GM18909 (cell line): ENCODE data around the gene EIF4G3.
"Not testable (repeated sequence)": the region's sequence is repeated elsewhere in the genome, so short reads cannot be mapped to it uniquely, and the experiment has no call there.

Experiments used
- ATAC-seq: cut with Tn5 transposase; IDR thresholded peaks from one replicate; pipeline ENCODE4 v1.9.1; 2021; ENCODE audit warnings: mild to moderate bottlenecking; ENCODE audit not compliant: unreplicated experiment, poor library complexity

The EIF4G3 gene

GRCh38 chr1:21114431-21114830, 62.3 kb downstream of the EIF4G3 start:
- ATAC-seq, result no peak

DNA sequence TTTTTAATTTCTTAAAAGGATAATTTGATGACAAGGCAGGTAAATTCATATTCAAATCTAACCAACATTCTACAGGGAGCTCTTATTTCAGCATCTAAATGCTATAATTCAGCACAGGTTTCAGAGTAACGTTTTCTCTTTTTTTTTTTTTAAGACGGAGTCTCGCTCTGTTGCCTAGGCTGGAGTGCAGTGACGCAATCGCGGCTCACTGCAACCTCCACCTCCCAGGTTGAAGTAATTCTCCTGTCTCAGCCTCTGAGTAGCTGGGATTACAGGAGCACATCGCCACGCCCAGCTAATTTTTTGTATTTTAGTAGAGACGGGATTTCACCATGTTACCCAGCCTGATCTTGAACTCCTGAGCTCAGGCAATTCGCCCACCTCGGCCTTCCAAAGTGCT, 66.5 kb downstream of the EIF4G3 start:
- no peak for ATAC-seq

GRCh38 chr1:21106709-21107108, 70.0 kb downstream of the EIF4G3 start:
- ATAC-seq, result no peak

- no peak for ATAC-seq
Measured at GRCh38 chr1:21106238-21106637, 70.5 kb downstream of the EIF4G3 start.

DNA sequence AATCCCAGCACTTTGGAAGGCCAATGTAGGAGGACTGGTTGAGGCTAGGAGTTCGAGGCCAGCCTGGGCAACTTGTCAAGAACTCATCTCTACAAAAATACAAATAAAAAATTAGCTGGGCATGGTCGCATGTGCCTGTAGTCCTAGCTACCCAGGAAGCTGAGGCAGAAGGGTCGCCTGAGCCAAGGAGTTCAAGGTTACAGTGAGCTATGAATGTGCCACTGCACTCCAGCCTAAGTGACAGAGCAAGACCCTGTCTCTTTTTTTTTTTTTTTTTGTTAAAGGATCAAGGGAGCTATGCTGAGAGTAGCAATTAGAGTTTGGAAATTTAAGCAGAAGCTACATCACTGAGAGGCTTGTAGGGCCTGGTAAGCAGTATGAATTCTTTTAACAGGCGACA, 70.9 kb downstream of the EIF4G3 start:
- ATAC-seq, result no peak

GRCh38 chr1:21104683-21105082, 72.0 kb downstream of the EIF4G3 start:
- ATAC-seq, result no peak

GRCh38 chr1:21100481-21100921, 76.2 kb downstream of the EIF4G3 start:
- ATAC-seq, result no peak

DNA sequence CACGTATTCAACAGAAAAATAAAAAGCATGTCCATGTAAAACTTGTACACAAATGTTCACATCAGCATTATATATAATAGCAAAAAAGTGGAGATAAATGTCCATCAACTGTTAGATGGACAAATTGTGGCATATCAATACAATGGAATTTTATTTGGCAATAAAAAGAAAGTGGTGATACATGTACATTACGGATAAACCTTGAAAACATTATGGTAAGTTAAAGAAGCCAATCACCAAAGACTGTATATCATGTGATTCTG, 76.9 kb downstream of the EIF4G3 start:
- ATAC-seq, result no peak

DNA sequence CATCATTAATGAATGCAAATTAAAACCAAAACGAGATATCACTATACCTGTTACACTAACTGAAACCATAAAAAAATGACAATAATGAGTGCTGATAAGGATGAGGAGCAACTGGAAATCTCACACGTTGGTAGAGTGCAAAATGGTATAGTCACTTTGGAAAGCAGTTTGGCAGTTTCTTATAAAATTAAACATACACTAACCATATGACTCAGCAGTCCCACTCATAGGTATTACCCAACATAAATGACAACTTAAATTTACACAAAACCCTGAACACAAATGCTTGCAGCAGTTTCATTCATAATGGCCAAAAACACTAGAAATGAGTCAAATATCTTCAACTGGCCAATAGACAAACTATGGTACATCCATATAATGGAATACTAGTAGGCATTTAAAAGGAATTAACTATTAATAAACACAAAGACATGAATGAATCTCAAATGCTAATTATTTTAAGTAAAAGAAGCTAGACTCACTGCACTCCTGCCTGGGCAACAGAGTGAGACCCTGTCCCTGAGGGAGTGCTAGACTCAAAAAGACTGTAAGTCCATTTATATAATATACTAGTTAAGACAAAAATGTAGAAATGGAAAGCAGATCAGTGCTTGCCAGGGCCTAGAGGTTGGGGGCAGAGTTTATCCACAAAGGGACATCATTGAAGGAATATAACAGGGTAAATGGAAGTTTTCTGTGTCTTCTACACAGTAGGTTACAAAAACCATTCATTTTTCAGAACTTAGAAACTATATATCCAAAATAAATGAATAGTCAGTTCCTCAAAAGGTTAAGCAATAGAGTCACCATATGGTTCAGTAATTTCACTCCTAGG, 77.4 kb downstream of the EIF4G3 start:
- ATAC-seq, result no peak

DNA sequence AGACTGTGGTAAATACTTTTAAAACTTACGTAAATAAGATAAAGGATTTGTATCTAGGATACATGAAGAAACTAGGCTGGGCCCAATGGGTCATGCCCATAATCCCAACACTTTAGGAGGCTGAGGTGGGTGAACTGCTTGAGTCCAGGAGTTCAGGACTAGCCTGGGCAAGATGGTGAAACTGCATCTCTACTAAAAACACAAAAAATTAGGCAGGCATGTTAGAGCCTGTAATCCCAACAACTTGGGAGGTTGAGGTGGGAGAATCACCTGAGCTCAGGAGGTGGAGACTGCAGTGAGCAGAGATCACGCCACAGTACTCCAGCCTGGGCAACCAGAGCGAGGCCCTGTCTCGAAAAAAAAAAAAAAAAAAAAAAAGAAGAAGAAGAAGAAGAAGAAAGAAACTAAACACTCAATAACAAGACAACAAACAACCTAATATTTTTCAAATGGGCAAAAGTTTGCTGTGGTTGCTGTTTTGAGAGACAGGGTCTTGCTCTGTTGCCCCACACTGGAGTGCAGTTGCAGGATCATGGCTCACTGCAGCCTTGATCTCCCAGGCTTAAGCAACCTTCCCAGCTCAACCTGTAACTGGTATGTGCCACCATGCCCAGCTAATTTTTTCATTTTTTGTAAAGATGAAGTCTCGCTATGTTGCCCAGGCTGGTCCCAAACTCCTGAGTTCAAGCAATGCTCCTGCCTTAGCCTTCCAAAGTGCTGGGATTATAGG, 78.3 kb downstream of the EIF4G3 start:
- no peak for ATAC-seq

- no peak for ATAC-seq
Measured at GRCh38 chr1:21097729-21098128, 79.0 kb downstream of the EIF4G3 start.

DNA sequence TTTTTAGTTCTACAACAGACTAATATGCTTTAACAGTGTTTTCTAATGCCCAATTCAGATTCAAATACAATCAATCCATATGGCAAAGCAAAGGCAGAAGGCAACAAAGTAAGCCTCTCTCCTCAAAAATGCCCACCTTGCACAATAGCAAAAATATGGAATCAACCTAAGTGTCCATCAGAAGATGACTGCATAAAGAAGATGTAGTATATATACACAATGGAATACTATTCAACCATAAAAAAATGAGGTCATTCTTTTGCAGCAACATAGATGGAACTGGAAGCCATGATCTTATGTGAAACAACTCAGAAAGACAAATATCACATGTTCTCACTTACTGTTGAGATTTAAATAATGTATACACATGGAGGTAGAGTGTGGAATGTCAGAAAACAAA, 80.7 kb downstream of the EIF4G3 start:
- ATAC-seq, result no peak

GRCh38 chr1:21094282-21094681, 82.4 kb downstream of the EIF4G3 start:
- not testable (repeated sequence) for ATAC-seq

DNA sequence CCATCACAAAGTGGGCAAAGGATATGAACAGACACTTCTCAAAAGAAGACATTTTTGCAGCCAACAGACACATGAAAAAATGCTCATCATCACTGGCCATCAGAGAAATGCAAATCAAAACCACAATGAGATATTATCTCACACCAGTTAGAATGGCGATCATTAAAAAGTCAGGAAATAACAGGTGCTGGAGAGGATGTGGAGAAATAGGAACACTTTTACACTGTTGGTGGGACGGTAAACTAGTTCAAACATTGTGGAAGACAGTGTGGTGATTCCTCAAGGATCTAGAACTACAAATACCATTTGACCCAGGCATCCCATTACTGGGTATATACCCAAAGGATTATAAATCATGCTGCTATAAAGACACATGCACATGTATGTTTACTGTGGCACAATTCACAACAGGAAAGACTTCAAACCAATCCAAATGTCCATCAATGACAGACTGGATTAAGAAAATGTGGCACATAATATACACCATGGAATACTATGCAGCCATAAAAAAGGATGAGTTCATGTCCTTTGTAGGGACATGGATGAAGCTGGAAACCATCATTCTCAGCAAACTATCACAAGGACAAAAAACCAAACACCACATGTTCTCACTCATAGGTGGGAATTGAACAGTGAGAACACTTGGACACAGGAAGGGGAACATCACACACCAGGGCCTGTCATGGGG, 83.3 kb downstream of the EIF4G3 start:
- ATAC-seq, result not testable (repeated sequence)

DNA sequence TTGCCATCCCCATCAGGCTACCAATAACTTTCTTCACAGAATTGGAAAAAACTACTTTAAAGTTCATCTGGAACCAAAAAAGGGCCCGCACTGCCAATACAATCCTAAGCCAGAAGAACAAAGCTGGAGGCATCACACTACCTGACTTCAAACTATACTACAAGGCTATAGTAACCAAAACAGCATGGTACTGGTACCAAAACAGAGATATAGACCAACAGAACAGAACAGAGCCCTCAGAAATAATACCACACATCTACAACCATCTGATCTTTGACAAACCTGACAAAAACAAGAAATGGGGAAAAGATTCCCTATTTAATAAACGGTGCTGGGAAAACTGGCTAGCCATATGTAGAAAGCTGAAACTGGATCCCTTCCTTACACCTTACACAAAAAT, 84.2 kb downstream of the EIF4G3 start:
- ATAC-seq, result not testable (repeated sequence)

DNA sequence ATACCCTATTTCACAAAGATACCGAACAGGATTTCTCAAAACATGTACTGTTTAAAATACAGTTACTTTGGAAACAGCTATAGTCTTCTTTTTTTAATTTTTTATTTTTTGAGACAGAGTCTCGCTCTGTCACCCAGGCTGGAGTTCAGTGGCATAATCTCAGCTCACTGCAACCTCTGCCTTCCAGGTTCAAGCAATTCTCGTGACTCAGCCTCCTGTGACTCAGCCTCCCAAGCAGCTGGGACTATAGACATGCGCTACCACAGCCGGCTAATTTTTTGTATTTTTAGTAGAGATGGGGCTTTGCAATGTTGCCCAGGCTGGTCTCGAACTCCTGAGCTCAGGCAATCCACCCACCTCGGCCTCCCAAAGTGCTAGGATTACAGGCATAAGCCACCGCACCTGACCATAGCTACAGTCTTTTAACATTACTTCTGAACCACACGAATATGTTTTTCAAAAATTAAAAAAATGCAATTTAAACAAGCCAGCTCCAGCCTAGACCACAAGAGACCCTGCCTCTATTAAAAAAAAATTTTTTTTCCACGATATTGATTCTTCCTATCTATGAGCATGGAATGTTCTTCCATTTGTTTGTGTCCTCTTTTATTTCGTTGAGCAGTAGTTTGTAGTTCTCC, 85.5 kb downstream of the EIF4G3 start:
- ATAC-seq, result not testable (repeated sequence)

- ATAC-seq, result no peak
Measured at GRCh38 chr1:21090463-21090862, 86.2 kb downstream of the EIF4G3 start.

DNA sequence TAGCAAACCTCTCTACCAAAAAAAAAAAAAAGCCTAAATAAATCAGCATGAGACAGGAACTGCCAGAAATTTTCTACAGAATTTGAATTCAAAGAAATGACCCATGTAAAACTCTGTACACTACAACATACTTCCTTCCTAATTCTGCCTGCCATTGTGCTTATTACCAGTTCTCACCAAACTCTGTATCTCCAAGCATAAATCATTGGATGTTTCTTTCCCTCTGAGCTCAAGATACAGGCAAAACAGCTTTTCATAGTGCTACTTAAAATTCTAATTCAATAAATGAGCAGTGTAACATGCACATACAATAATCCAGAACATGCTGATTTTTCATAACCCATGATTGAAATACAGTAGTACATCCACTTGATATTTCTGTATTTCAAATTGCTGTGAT, 87.0 kb downstream of the EIF4G3 start:
- ATAC-seq, result no peak

- no peak for ATAC-seq
Measured at GRCh38 chr1:21089299-21089698, 87.4 kb downstream of the EIF4G3 start.

DNA sequence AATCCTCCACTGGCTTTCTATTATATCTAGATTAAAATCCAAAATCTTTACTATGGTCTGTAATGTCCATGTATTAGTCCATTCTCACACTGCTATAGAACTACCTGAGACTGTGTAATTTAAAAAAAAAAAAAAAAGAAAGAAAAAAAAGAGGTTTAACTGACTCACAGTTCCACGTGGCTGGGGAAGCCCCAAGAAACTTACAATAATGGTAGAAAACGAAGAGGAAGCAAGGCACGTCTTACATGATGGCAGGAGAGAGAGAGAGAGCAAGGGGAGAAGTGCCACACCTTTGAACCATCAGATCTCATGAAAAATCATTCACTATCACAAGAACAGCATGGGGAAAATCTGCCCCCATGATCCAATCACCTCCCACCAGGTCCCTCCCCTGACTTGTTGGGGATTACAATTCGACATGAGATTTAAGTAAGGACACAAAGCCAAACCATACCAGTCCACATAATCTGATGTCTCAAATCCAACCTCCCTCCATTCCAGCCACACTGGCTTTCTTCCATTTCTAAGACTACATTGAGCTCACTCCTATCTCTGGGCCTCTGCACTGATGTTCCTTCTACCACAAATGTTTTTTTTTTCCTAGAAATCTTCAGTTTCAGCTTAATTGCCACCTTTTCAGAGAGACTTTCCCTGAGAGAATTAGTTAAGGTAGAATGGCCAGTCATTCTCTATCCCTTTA, 92.4 kb downstream of the EIF4G3 start:
- no peak for ATAC-seq
